H1 (cell line): ENCODE data around the gene MAB21L3. TPM values are rescaled to one million over a fixed set of nuclear protein-coding genes. Genes with fewer than 3 reads are reported as not detected.

Experiments
- CTCF ChIA-PET: fragments of 300-600 bp; sonication (Branson Sonifier 250); formaldehyde crosslinking; loops from one replicate; lab custom pipeline; 2021; ENCODE audit not compliant: partially characterized antibody; lab: Charles Lee
- POLR2A ChIA-PET: fragments of 300-600 bp; sonication (Branson Sonifier 250); formaldehyde crosslinking; loops from one replicate; lab custom pipeline; 2021; ENCODE audit warnings: inconsistent platforms; ENCODE audit not compliant: partially characterized antibody; lab: Charles Lee
- DNase-seq, 2 experiments: peaks; one replicate each; pipeline versions ENCODE4 v3.0.0 to v3.0.0-alpha.2; 2010 to 2022; ENCODE audit warnings: low spot score in 2 of 2, low read depth in 1 of 2, mixed read lengths in 1 of 2
- FAIRE-seq: peaks from 2 replicates; lab custom pipeline; 2011; peaks lifted over from hg19 to GRCh38; lab: Jason Lieb, UNC
- H2AFZ ChIP-seq: 2 replicates; pipeline ENCODE4 v1.8.1; 2012; ENCODE audit warnings: low read length, inconsistent platforms
- H2AK5ac ChIP-seq: 2 replicates; pipeline ENCODE4 v1.6.1; 2013; ENCODE audit warnings: low read depth, low read length
- H2BK120ac ChIP-seq: replicated peaks from 2 replicates; pipeline ENCODE3; 2013; ENCODE audit warnings: low read depth, low read length, inconsistent platforms
- H2BK12ac ChIP-seq: 2 replicates; pipeline ENCODE4 v1.6.1; 2013; ENCODE audit warnings: low read depth, low read length
- H2BK15ac ChIP-seq: 2 replicates; pipeline ENCODE4 v1.6.1; 2013; ENCODE audit warnings: low read length
- H2BK20ac ChIP-seq: 2 replicates; pipeline ENCODE4 v1.6.1; 2013; ENCODE audit warnings: low read length
- H2BK5ac ChIP-seq: 2 replicates; pipeline ENCODE4 v1.6.1; 2013; ENCODE audit warnings: low read depth, low read length
- H3K14ac ChIP-seq: 2 replicates; pipeline ENCODE4 v1.6.1; 2013; ENCODE audit warnings: inconsistent platforms; ENCODE audit not compliant: insufficient read length
- H3K18ac ChIP-seq: 2 replicates; pipeline ENCODE4 v1.6.1; 2013; ENCODE audit warnings: low read length; ENCODE audit errors: extremely low read depth
- H3K23ac ChIP-seq: 2 replicates; pipeline ENCODE4 v1.6.1; 2013; ENCODE audit warnings: inconsistent platforms; ENCODE audit not compliant: insufficient read length
- H3K23me2 ChIP-seq: 2 replicates; pipeline ENCODE4 v1.6.1; 2013; ENCODE audit warnings: low read depth, low read length
- H3K27ac ChIP-seq: 2 replicates; pipeline ENCODE4 v1.6.1; 2011; ENCODE audit warnings: low read depth, low read length, inconsistent platforms
- H3K27me3 ChIP-seq, 4 experiments: replicated peaks in 1 of 4; 1 replicate in 1 of 4; 2 replicates in 3 of 4; pipeline versions ENCODE4 v1.6.1 to v1.8.1; 2011 to 2013; ENCODE audit warnings: low read length in 3 of 4, mild to moderate bottlenecking in 3 of 4, inconsistent platforms in 2 of 4, mixed read lengths in 2 of 4, moderate library complexity in 1 of 4; ENCODE audit not compliant: control insufficient read depth in 3 of 4, insufficient read depth in 3 of 4; ENCODE audit errors: extremely low read depth in 1 of 4
- H3K36me3 ChIP-seq, 4 experiments: 2 replicates each; pipeline versions ENCODE4 v1.6.1 to v1.8.1; 2011 to 2013; ENCODE audit warnings: mild to moderate bottlenecking in 4 of 4, low read length in 3 of 4, moderate library complexity in 2 of 4, control low read depth in 1 of 4, inconsistent platforms in 1 of 4; ENCODE audit not compliant: insufficient read depth in 4 of 4, control insufficient read depth in 2 of 4
- H3K4ac ChIP-seq: replicated peaks from 2 replicates; pipeline ENCODE3; 2013; ENCODE audit warnings: low read length, low read depth, mixed read lengths, inconsistent platforms; ENCODE audit not compliant: insufficient read length
- H3K4me1 ChIP-seq, 4 experiments: replicated peaks in 1 of 4; 1 replicate in 1 of 4; 2 replicates in 3 of 4; pipeline versions ENCODE4 v1.6.1 to v1.8.1; 2011 to 2013; ENCODE audit warnings: low read length in 3 of 4, inconsistent platforms in 2 of 4, mixed read lengths in 1 of 4; ENCODE audit not compliant: insufficient read depth in 4 of 4, control insufficient read depth in 3 of 4
- H3K4me2 ChIP-seq, 2 experiments: 2 replicates each; pipeline versions ENCODE4 v1.6.1 to v1.8.1; 2011 to 2013; ENCODE audit warnings: low read depth in 2 of 2, low read length in 2 of 2, control low read depth in 1 of 2, inconsistent platforms in 1 of 2, mild to moderate bottlenecking in 1 of 2; ENCODE audit not compliant: insufficient read depth in 1 of 2
- H3K4me3 ChIP-seq, 4 experiments: fragments of 200-600, 300-600 bp in 1 of 4; sonication (generic), shearing (Covaris generic), sonication (Bioruptor Twin) in 1 of 4; 2 replicates each; pipeline versions ENCODE4 v1.5.1 to v1.8.1; 2011 to 2016; ENCODE audit warnings: low read length in 4 of 4, low read depth in 3 of 4, control low read depth in 2 of 4, inconsistent platforms in 2 of 4, mild to moderate bottlenecking in 2 of 4, mixed read lengths in 1 of 4, moderate library complexity in 1 of 4; ENCODE audit not compliant: insufficient read depth in 2 of 4; ENCODE audit errors: extremely low read depth in 1 of 4
- H3K56ac ChIP-seq: replicated peaks from 2 replicates; pipeline ENCODE3; 2013; ENCODE audit warnings: low read depth, mild to moderate bottlenecking, mixed read lengths, low read length, inconsistent platforms; ENCODE audit not compliant: insufficient read length
- H3K79me1 ChIP-seq: 2 replicates; pipeline ENCODE4 v1.6.1; 2013; ENCODE audit warnings: low read depth, low read length, control low read depth
- H3K79me2 ChIP-seq, 2 experiments: 2 replicates each; pipeline versions ENCODE4 v1.6.1 to v1.8.1; 2012 to 2013; ENCODE audit warnings: low read length in 2 of 2, mild to moderate bottlenecking in 2 of 2, inconsistent platforms in 1 of 2; ENCODE audit not compliant: insufficient read depth in 2 of 2, control insufficient read depth in 1 of 2
- H3K9ac ChIP-seq, 4 experiments: replicated peaks in 1 of 4; 1 replicate in 1 of 4; 2 replicates in 3 of 4; pipeline versions ENCODE4 v1.6.1 to v1.8.1; 2011 to 2013; ENCODE audit warnings: low read depth in 3 of 4, low read length in 3 of 4, control low read depth in 2 of 4, mild to moderate bottlenecking in 2 of 4, moderate library complexity in 2 of 4, inconsistent platforms in 1 of 4; ENCODE audit errors: extremely low read depth in 1 of 4
- H3K9me3 ChIP-seq, 2 experiments: 2 replicates each; pipeline versions ENCODE4 v1.6.1 to v1.8.1; 2012 to 2013; ENCODE audit warnings: mild to moderate bottlenecking in 2 of 2, moderate library complexity in 2 of 2, control low read depth in 1 of 2, inconsistent platforms in 1 of 2, low read depth in 1 of 2, low read length in 1 of 2, mixed read lengths in 1 of 2; ENCODE audit not compliant: insufficient read depth in 2 of 2
- H4K20me1 ChIP-seq, 2 experiments: replicated peaks in 1 of 2; 2 replicates each; pipeline versions ENCODE3 to v1.8.1; 2011 to 2013; ENCODE audit warnings: inconsistent platforms in 2 of 2, low read length in 2 of 2, mild to moderate bottlenecking in 1 of 2; ENCODE audit not compliant: insufficient read depth in 2 of 2, control insufficient read depth in 1 of 2
- H4K5ac ChIP-seq: 2 replicates; pipeline ENCODE4 v1.6.1; 2013; ENCODE audit warnings: low read length, low read depth, mixed read lengths, inconsistent platforms; ENCODE audit not compliant: insufficient read length
- H4K8ac ChIP-seq: 2 replicates; pipeline ENCODE4 v1.8.0; 2013; ENCODE audit warnings: mild to moderate bottlenecking, moderate library complexity, low read length, inconsistent platforms; ENCODE audit not compliant: insufficient read depth; ENCODE audit errors: extremely low read depth
- H4K91ac ChIP-seq: replicated peaks from 2 replicates; pipeline ENCODE3; 2013; ENCODE audit warnings: low read length, mixed read lengths, inconsistent platforms; ENCODE audit not compliant: insufficient read length
- CBX8 ChIP-seq: fragments of 300-800, 300-1000 bp; sonication (generic); IDR thresholded peaks from 2 replicates; pipeline ENCODE4 v1.7.1; 2016; ENCODE audit warnings: low read depth, low read length, borderline replicate concordance
- CHD1 ChIP-seq: IDR thresholded peaks from 2 replicates; pipeline ENCODE4 v1.6.1; 2012; ENCODE audit warnings: low read depth, low read length, improper control_type of control experiment
- CHD2 ChIP-seq: IDR thresholded peaks from 2 replicates; pipeline ENCODE4 v1.6.1; 2012; ENCODE audit warnings: low read length, improper control_type of control experiment
- EZH2 ChIP-seq: fragments of 200-600 bp; sonication (generic); IDR thresholded peaks from 2 replicates; pipeline ENCODE4 v1.7.1; 2012; ENCODE audit warnings: low read depth, mild to moderate bottlenecking, moderate library complexity, low read length, inconsistent platforms; ENCODE audit not compliant: severe bottlenecking
- HDAC6 ChIP-seq: IDR thresholded peaks from one replicate; pipeline ENCODE4 v1.7.1; 2012; ENCODE audit warnings: low read depth, mild to moderate bottlenecking, inconsistent platforms, low read length, moderate library complexity
- KDM5A ChIP-seq: fragments of 200-600 bp; IDR thresholded peaks from 2 replicates; pipeline ENCODE4 v1.7.1; 2012; ENCODE audit warnings: mild to moderate bottlenecking, low read length, inconsistent platforms, mixed read lengths
- PHF8 ChIP-seq: fragments of 200-600 bp; sonication (generic); conservative IDR thresholded peaks from 2 replicates; pipeline ENCODE4 v1.7.1; 2012; ENCODE audit warnings: low read depth, mild to moderate bottlenecking, inconsistent platforms, low read length, moderate library complexity
- POLR2AphosphoS5 ChIP-seq: IDR thresholded peaks from 2 replicates; pipeline ENCODE4 v1.6.1; 2011; ENCODE audit warnings: low read depth, low read length
- RBBP5 ChIP-seq: IDR thresholded peaks from 2 replicates; pipeline ENCODE4 v1.7.1; 2012; ENCODE audit warnings: low read depth, mild to moderate bottlenecking, inconsistent platforms, low read length, moderate library complexity, borderline replicate concordance
- RFX5 ChIP-seq: IDR thresholded peaks from 2 replicates; pipeline ENCODE4 v1.6.1; 2011; ENCODE audit warnings: low read depth, low read length, improper control_type of control experiment, borderline replicate concordance
- SIRT6 ChIP-seq: IDR thresholded peaks from one replicate; pipeline ENCODE4 v1.7.1; 2012; ENCODE audit warnings: low read length, inconsistent platforms
- SIX5 ChIP-seq: IDR thresholded peaks from 2 replicates; pipeline ENCODE4 v1.6.1; 2011; ENCODE audit warnings: mild to moderate bottlenecking, low read depth, low read length
- TAF1 ChIP-seq: IDR thresholded peaks from 2 replicates; pipeline ENCODE4 v1.6.1; 2011; ENCODE audit warnings: mild to moderate bottlenecking, low read depth, low read length
- WGBS, 2 experiments: shearing (Covaris generic) in 1 of 2; methylation state at CpG; one replicate each; pipeline versions ENCODE4 v1.1.6 to v1.1.7; 2013 to 2015; ENCODE audit warnings: low lambda C conversion rate in 2 of 2, mixed read lengths in 2 of 2, inconsistent platforms in 1 of 2, low coverage in 1 of 2, missing lambda C conversion rate in 1 of 2; ENCODE audit not compliant: insufficient replicate concordance in 2 of 2, insufficient coverage in 1 of 2, insufficient read length in 1 of 2; ENCODE audit errors: extremely low coverage in 1 of 2, missing lambda C conversion rate in 1 of 2; 5-methylcytosine and 5-hydroxymethylcytosine counted together
- polyA plus RNA-seq, 7 experiments: library from polyadenylated mRNA; depleted of rRNA in 3 of 7; stranded (reverse) in 5 of 7; unstranded in 2 of 7; fragments of >200 nt in 5 of 7; fragments of 200-250 nt in 2 of 7; gene quantifications; 1 replicate in 5 of 7; 2 replicates in 1 of 7; 4 replicates in 1 of 7; pipeline versions ENCODE4 v1.2.1 to v1.2.3, GENCODE V29; 2011 to 2013; ENCODE audit warnings: missing spikeins in 2 of 7, mixed read lengths in 2 of 7
- total RNA-seq: library from RNA; stranded (reverse); fragmentation: NEBNext Ultra II Directional; extraction: Animal tissue kit (Norgen Biotek cat#: 25700); gene quantifications from 2 replicates; pipeline ENCODE4 v1.2.1, GENCODE V29; 2021

MAB21L3 gene
- total and polyA plus RNA-seq, 2 of the 8 experiments (the other 6 are each of a cell fraction or from before 2014, with no cell fraction given): not detected

- Histone ChIP-seq H2BK20ac (no peak overlapping the region), H2AFZ (peak overlapping the region; percentile 78; the same call in 1 of the 2 replicates), H3K4me2 (peak overlapping the region; percentile 79 to 95), H3K4me1 (peaks cover 3 to 9% (median 6%) of the 10 kb centered on the region in 4 experiments), H2BK15ac (peak overlapping the region; percentile 66; the same call in 1 of the 2 replicates), H4K5ac (no peak overlapping the region), H4K20me1 (no peaks in the 10 kb centered on the region), H3K14ac (no peak overlapping the region), H3K27me3 (peaks cover 0 to 25% (median 19%) of the 10 kb centered on the region in 4 experiments; a peak in 6 of 7 replicates), H3K4me3 (peak overlapping the region; percentile 48 to 63 (median 57)), H2AK5ac (no peak overlapping the region), H3K18ac (peak overlapping the region; percentile 76), H3K27ac (no peak overlapping the region), H2BK12ac (peak overlapping the region; percentile 96), H3K36me3 (no peaks in the 10 kb centered on the region), H4K91ac (peak overlapping the region; percentile 45), H3K79me2 (no peaks in the 10 kb centered on the region), H2BK120ac (no peak overlapping the region), H3K79me1 (no peaks in the 10 kb centered on the region; the same call in 1 of the 2 replicates), H3K23me2 (peaks cover 8% of the 10 kb centered on the region; the same call in 1 of the 2 replicates), H4K8ac (peak overlapping the region; percentile 90), H3K56ac (no peak overlapping the region), H3K4ac (no peak overlapping the region), H3K9ac (peak overlapping the region in 3 of 4 experiments; percentile 33 to 48 (median 44); a peak in 5 of 7 replicates), H3K23ac (no peak overlapping the region), H3K9me3 (no peaks in the 10 kb centered on the region), H2BK5ac (peak overlapping the region; percentile 15; the same call in 1 of the 2 replicates)
- FAIRE-seq (no peak), DNase-seq (peak in 1 of 2 experiments; percentile 59)
- CTCF ChIA-PET: interaction anchor here (0.6 to 3.0 kb wide), 18 partner anchors 11 to 372 kb away, joined by 3 to 28 read pairs (median 4); no protein-coding TSS in a partner anchor
- 13% methylated on average over 28 of the region's 35 CpGs; no CpG with 5 or more reads in 1 of the 2 experiments for WGBS, 2 experiments
- POLR2A ChIA-PET: interaction anchor here (0.7 to 1.5 kb wide), 3 partner anchors 13 to 29 kb away, joined by 3 read pairs; no protein-coding TSS in a partner anchor
- no peak for TF ChIP-seq RBBP5
- TF ChIP-seq SIRT6: no peak
- TF ChIP-seq TAF1: peak; percentile 1; the same call in 1 of the 2 replicates
- no peak for TF ChIP-seq HDAC6
- no peak for TF ChIP-seq CHD1
- no peak for TF ChIP-seq SIX5
- TF ChIP-seq CHD2: no peak
- TF ChIP-seq PHF8: no peak
- no peak for TF ChIP-seq RFX5
- no peak for TF ChIP-seq CBX8
- no peak for TF ChIP-seq POLR2AphosphoS5
- no peak for TF ChIP-seq EZH2
- no peak for TF ChIP-seq KDM5A
These were observed 56.6 kb downstream of the MAB21L3 start for GRCh38 chr1:116167625-116168276.
